Suprapubic skin (tissue), 4 donors: ENCODE measurements around the gene LRRFIP1. TPM values are rescaled to one million over a fixed set of nuclear protein-coding genes. Genes with fewer than 3 reads are reported as not detected.

ENCODE experiments used
- DNase-seq, 2 donors: peaks; one replicate each; pipeline ENCODE4 v3.0.0-alpha.2; 2019; ENCODE audit warnings: low spot score in 2 of 2
- H3K27ac ChIP-seq: fragments of 200-600 bp; sonication (generic); one replicate; pipeline ENCODE4 v1.5.1; 2019
- H3K27me3 ChIP-seq: fragments of 200-600 bp; sonication (generic); one replicate; pipeline ENCODE4 v1.5.1; 2019
- H3K36me3 ChIP-seq: fragments of 200-600 bp; sonication (generic); one replicate; pipeline ENCODE4 v1.5.1; 2019
- H3K4me1 ChIP-seq: fragments of 200-600 bp; sonication (generic); one replicate; pipeline ENCODE4 v1.5.1; 2019
- H3K4me3 ChIP-seq: fragments of 200-600 bp; sonication (generic); one replicate; pipeline ENCODE4 v1.5.1; 2019; ENCODE audit warnings: mild to moderate bottlenecking
- H3K9me3 ChIP-seq: fragments of 200-600 bp; sonication (generic); one replicate; pipeline ENCODE4 v1.5.1; 2019
- EP300 ChIP-seq: sonication (generic); formaldehyde crosslinking; IDR thresholded peaks from one replicate; pipeline ENCODE4 v1.6.1; 2017; ENCODE audit warnings: antibody characterized with exemption
- POLR2A ChIP-seq, 2 donors: fragments of 450-650 bp; IDR thresholded peaks; one replicate each; pipeline ENCODE4 v1.6.1; 2017; ENCODE audit warnings: antibody characterized with exemption in 2 of 2, mild to moderate bottlenecking in 2 of 2, moderate library complexity in 2 of 2
- POLR2AphosphoS5 ChIP-seq, 3 donors: sonication (generic); formaldehyde crosslinking; IDR thresholded peaks; one replicate each; pipeline ENCODE4 v1.6.1; 2017; ENCODE audit warnings: antibody characterized with exemption in 3 of 3
- WGBS: methylation state at CpG from one replicate; pipeline ENCODE4 v1.1.5; 2018; 5-methylcytosine and 5-hydroxymethylcytosine counted together
- total RNA-seq, 4 donors: library from RNA; depleted of rRNA; stranded (reverse); fragments of >200 nt; gene quantifications; one replicate each; pipeline ENCODE4 v1.1.0, GENCODE V29; 2016
- TF ChIP-seq, protein P1 (sequence below), 2 donors: fragments of 200-600 bp in 1 of 2; fragments of 450-650 bp in 1 of 2; sonication (generic) in 1 of 2; IDR thresholded peaks; one replicate each; pipeline ENCODE4 v1.5.1; 2016 to 2019; ENCODE audit warnings: antibody characterized with exemption in 2 of 2, mild to moderate bottlenecking in 1 of 2, moderate library complexity in 1 of 2

LRRFIP1 gene
- total RNA-seq, 4 donors from 2014 or later = 100 to 150 (median 109) TPM

DNA sequence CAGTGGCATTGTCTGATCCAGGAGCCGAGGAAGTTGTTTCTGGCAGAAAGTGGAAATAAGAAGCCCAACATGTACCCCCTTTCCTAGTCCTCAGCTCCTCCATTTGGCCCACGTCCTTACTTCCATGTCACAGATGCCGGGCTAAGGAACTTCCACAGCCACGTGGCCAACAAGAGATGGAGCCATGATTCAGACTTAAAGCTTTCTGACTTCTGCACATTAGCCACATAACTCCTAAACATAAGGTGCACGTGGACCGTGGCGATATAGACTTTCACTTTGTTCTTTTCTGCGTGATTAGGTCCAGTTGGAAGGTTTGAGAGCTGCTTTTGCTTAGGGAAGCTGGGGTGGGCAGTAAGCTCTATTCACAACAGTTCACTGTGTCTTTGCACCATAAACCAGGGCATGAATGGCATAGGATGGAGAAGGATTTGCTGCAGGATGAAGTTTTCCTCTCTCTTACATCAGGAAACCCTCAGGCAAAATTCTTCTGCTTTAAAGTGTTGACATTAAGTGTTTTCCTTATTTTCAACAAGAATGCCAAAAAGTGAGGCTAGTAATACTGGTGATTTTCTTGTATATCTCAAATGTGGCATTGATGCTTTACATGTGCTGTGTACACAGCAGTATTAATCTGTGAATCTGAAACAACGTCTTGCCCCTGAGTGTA is 109.9 kb downstream of the LRRFIP1 start:
- TF ChIP-seq EP300 (no peak), POLR2A (IDR thresholded peaks at IDR 0.05) (no peak)
- TF ChIP-seq, protein P1, sequence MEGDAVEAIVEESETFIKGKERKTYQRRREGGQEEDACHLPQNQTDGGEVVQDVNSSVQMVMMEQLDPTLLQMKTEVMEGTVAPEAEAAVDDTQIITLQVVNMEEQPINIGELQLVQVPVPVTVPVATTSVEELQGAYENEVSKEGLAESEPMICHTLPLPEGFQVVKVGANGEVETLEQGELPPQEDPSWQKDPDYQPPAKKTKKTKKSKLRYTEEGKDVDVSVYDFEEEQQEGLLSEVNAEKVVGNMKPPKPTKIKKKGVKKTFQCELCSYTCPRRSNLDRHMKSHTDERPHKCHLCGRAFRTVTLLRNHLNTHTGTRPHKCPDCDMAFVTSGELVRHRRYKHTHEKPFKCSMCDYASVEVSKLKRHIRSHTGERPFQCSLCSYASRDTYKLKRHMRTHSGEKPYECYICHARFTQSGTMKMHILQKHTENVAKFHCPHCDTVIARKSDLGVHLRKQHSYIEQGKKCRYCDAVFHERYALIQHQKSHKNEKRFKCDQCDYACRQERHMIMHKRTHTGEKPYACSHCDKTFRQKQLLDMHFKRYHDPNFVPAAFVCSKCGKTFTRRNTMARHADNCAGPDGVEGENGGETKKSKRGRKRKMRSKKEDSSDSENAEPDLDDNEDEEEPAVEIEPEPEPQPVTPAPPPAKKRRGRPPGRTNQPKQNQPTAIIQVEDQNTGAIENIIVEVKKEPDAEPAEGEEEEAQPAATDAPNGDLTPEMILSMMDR (IDR thresholded peaks at IDR 0.05) = no peak
- Histone ChIP-seq H3K4me3 (no peak overlapping the region), H3K4me1 (peaks cover 27% of the 10 kb centered on the region), H3K27me3 (no peaks in the 10 kb centered on the region), H3K9me3 (no peaks in the 10 kb centered on the region), H3K27ac (no peak overlapping the region), H3K36me3 (peaks cover 3% of the 10 kb centered on the region)
- WGBS = 90% methylated on average over 9 of the region's 9 CpGs
- DNase-seq = no peak

DNA sequence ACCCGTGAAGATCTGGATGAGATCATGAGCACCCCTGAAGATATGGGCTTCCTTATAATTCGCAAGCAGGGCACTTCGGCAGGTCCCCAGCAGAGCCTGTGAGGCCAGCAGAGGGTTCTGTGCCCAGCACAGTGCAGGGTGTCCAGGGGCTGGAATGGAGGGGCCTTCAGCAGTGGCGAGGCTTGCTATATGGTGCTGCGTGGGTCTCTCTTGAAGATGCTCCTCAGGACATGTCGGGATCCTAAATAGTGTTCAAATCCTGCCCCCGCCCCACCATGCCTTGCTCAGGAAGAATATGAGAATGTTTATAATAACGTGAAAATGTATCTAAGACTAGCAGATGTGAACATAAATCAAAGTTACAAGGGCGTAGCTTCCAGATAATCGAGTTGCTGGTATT is 110.9 kb downstream of the LRRFIP1 start:
- H3K27ac ChIP-seq = no peak overlapping the region
- WGBS = 82% methylated on average over 9 of the region's 10 CpGs
- H3K4me1 ChIP-seq = peaks cover 21% of the 10 kb centered on the region

DNA sequence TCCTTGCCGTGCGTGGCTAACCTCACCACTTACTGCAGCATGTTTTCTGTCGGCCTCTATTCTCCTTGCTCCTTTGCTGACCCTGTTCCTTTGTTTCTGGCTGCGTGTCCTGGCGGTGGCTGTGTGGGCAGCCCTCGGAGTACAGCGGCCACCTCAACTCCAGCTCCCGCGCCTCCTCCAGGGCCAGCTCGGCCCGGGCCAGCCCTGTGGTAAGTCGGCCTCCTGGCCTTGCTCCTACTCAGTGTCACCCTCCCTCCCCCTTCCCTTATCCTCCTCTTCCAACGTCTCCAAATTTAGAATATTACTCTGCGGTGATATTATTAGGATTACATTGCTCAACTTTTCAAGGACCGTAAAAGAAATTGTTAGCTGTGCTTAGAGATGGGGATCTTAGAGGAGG is 111.7 kb downstream of the LRRFIP1 start:
- WGBS = 81% methylated on average over 15 of the region's 15 CpGs
- DNase-seq = no peak
- Histone ChIP-seq H3K9me3 (no peaks in the 10 kb centered on the region), H3K27ac (no peak overlapping the region), H3K36me3 (peaks cover 3% of the 10 kb centered on the region), H3K4me3 (no peak overlapping the region), H3K4me1 (peaks cover 20% of the 10 kb centered on the region), H3K27me3 (no peaks in the 10 kb centered on the region)
- TF ChIP-seq POLR2A (IDR thresholded peaks at IDR 0.05) (no peak), EP300 (no peak), POLR2AphosphoS5 (IDR thresholded peaks at IDR 0.05) (no peak)
- TF ChIP-seq, protein P1 (IDR thresholded peaks at IDR 0.05) = no peak

More for the DNA sequence above, 110.9 kb downstream of the LRRFIP1 start:
- Histone ChIP-seq H3K27me3 (no peaks in the 10 kb centered on the region), H3K4me3 (no peak overlapping the region), H3K36me3 (peaks cover 3% of the 10 kb centered on the region), H3K9me3 (no peaks in the 10 kb centered on the region)
- no peak for DNase-seq
- TF ChIP-seq EP300 (no peak), POLR2AphosphoS5 (IDR thresholded peaks at IDR 0.05) (no peak), POLR2A (IDR thresholded peaks at IDR 0.05) (no peak)
- TF ChIP-seq, protein P1 (IDR thresholded peaks at IDR 0.05) = no peak

DNA sequence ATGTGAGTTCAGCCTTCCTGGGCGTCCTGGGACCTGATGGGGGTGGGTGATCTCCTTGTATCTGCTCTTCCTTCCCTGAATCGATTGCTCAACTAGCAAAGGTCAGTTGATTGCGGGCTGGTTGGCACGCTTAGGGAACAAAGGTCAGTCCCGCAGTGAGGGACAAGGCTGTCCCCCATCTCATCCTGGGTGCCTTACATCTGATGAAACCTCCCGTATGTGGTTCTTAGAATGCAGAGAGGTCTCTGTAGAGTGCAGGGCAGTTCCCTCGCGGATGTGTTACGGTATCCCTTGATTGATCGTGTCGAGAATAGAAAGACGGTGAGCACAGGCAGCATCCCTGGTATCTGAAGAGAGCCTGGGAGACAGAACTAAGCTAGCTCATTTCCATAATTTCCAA is 114.8 kb downstream of the LRRFIP1 start:
- no peak overlapping the region for H3K4me3 ChIP-seq
- WGBS = 92% methylated on average over 12 of the region's 12 CpGs
- no peaks in the 10 kb centered on the region for H3K9me3 ChIP-seq
- no peak for DNase-seq
- H3K4me1 ChIP-seq = peaks cover 20% of the 10 kb centered on the region
- peaks cover 3% of the 10 kb centered on the region for H3K36me3 ChIP-seq
- H3K27ac ChIP-seq = no peak overlapping the region
- TF ChIP-seq POLR2A (IDR thresholded peaks at IDR 0.05) = no peak
- TF ChIP-seq EP300 = no peak
- TF ChIP-seq POLR2AphosphoS5 (IDR thresholded peaks at IDR 0.05) = no peak
- TF ChIP-seq, protein P1 (IDR thresholded peaks at IDR 0.05) = no peak
- no peaks in the 10 kb centered on the region for H3K27me3 ChIP-seq

DNA sequence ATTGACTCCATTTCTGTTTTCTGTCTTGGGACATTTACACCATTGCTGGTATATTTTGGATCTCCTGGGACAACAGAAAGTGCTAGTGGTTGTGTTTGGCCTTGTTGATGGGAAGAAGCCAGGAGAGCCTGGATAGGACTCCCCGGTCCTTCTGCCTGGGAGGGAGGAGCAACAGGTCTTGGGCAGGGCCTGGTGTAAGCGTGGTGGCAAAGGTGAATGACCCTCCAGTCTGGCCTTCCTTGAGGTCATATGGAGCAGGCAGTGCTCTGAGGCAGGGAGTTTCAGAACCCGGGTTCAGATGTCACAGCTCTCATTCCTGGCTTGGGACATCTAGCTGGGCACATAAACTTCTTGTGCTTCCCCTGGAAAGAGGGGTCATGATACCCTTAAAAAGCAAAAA is 115.2 kb downstream of the LRRFIP1 start:
- WGBS = 96% methylated on average over 3 of the region's 3 CpGs
- no peaks in the 10 kb centered on the region for H3K9me3 ChIP-seq
- no peak for TF ChIP-seq EP300
- no peak for TF ChIP-seq POLR2A (IDR thresholded peaks at IDR 0.05)
- TF ChIP-seq POLR2AphosphoS5 (IDR thresholded peaks at IDR 0.05) = no peak
- TF ChIP-seq, protein P1 (IDR thresholded peaks at IDR 0.05) = no peak
- DNase-seq = no peak
- no peak overlapping the region for H3K27ac ChIP-seq
- no peak overlapping the region for H3K4me3 ChIP-seq
- H3K27me3 ChIP-seq = no peaks in the 10 kb centered on the region
- peaks cover 3% of the 10 kb centered on the region for H3K36me3 ChIP-seq
- H3K4me1 ChIP-seq = peaks cover 20% of the 10 kb centered on the region
